ENCODE measurements around the gene C9orf50.
A peak's percentile ranks its signal among the peaks of the same experiment; 100 is the strongest.

The C9orf50 gene

GRCh38 chr9:129568560-129569501 is 52.1 kb downstream of the C9orf50 start:
- DNase-seq, result peak; percentile 11

GRCh38 chr9:129567842-129568559 is 52.9 kb downstream of the C9orf50 start:
- DNase-seq, result no peak

- DNase-seq, result no peak
These were observed 53.6 kb downstream of the C9orf50 start for GRCh38 chr9:129567329-129567728.

- no peak for DNase-seq
These were observed 54.2 kb downstream of the C9orf50 start for GRCh38 chr9:129566563-129567266.

GRCh38 chr9:129562917-129563316 is 58.0 kb downstream of the C9orf50 start:
- DNase-seq, result no peak

GRCh38 chr9:129562514-129562913 is 58.4 kb downstream of the C9orf50 start:
- no peak for DNase-seq

All from activated naive CD4-positive, alpha-beta T cell treated with Interleukin-2 at 50 U/mL for 16 hours (primary cell).